Measurements from ENCODE around the gene JAM2.

DNA sequence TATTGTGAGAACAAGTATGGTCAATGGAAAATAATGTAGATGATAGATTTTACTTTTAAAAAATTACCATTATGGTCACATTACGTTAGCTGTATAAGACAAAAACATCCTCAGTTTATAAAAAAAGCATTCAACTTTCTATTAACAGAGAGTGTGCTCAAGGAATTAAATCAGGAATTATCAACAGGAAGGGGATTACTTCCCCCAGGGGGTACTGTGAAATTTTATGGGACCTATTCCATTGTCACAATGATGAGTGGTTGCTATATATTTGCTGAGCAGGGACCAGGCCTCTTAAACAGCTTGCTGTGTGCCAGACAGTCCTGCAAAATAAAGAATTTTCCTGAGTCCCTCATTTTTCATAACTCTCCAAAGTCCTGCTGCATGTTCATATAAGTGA, 21.2 kb downstream of the JAM2 start:
- TF ChIP-seq, protein P1, sequence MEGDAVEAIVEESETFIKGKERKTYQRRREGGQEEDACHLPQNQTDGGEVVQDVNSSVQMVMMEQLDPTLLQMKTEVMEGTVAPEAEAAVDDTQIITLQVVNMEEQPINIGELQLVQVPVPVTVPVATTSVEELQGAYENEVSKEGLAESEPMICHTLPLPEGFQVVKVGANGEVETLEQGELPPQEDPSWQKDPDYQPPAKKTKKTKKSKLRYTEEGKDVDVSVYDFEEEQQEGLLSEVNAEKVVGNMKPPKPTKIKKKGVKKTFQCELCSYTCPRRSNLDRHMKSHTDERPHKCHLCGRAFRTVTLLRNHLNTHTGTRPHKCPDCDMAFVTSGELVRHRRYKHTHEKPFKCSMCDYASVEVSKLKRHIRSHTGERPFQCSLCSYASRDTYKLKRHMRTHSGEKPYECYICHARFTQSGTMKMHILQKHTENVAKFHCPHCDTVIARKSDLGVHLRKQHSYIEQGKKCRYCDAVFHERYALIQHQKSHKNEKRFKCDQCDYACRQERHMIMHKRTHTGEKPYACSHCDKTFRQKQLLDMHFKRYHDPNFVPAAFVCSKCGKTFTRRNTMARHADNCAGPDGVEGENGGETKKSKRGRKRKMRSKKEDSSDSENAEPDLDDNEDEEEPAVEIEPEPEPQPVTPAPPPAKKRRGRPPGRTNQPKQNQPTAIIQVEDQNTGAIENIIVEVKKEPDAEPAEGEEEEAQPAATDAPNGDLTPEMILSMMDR (IDR thresholded peaks at IDR 0.05), result no peak
- TF ChIP-seq POLR2AphosphoS5 (IDR thresholded peaks at IDR 0.05), result no peak
